Loucy (cell line): ENCODE measurements around the gene PON1.

Experiments used
- H2AFZ ChIP-seq: fragments of 200-600 bp; sonication (generic); 2 replicates; pipeline ENCODE4 v1.6.0; 2016; ENCODE audit warnings: antibody characterized with exemption, mild to moderate bottlenecking, low read length, moderate library complexity
- H3F3A ChIP-seq: fragments of 200-600 bp; 2 replicates; pipeline ENCODE4 v1.6.0; 2016; ENCODE audit warnings: antibody characterized with exemption, low read depth, mild to moderate bottlenecking
- H3K27me3 ChIP-seq: fragments of 200-600 bp; sonication (generic); 2 replicates; pipeline ENCODE4 v1.6.1; 2014; ENCODE audit warnings: low read length, mild to moderate bottlenecking; ENCODE audit not compliant: insufficient read depth, poor library complexity, severe bottlenecking
- H3K36me3 ChIP-seq: fragments of 200-600 bp; sonication (generic); 2 replicates; pipeline ENCODE4 v1.6.1; 2016; ENCODE audit warnings: low read length; ENCODE audit not compliant: insufficient read depth
- H3K4me1 ChIP-seq: fragments of 200-600 bp; sonication (generic); 2 replicates; pipeline ENCODE4 v1.5.1; 2014; ENCODE audit warnings: low read length, mild to moderate bottlenecking; ENCODE audit not compliant: insufficient read depth, poor library complexity, severe bottlenecking
- H3K4me2 ChIP-seq: fragments of 200-600 bp; sonication (generic); 2 replicates; pipeline ENCODE4 v1.6.0; 2014; ENCODE audit warnings: antibody characterized with exemption, low read length, low read depth, mild to moderate bottlenecking; ENCODE audit not compliant: poor library complexity, severe bottlenecking
- H3K4me3 ChIP-seq: fragments of 200-600 bp; sonication (generic); 2 replicates; pipeline ENCODE4 v1.5.1; 2014; ENCODE audit warnings: low read length, mild to moderate bottlenecking, mixed read lengths; ENCODE audit not compliant: poor library complexity, severe bottlenecking
- H3K79me2 ChIP-seq: fragments of 200-600 bp; sonication (generic); 2 replicates; pipeline ENCODE4 v1.6.1; 2014; ENCODE audit warnings: low read length; ENCODE audit not compliant: insufficient read depth
- H3K9ac ChIP-seq: fragments of 200-600 bp; sonication (generic); 2 replicates; pipeline ENCODE4 v1.6.0; 2014; ENCODE audit warnings: mild to moderate bottlenecking, low read depth, low read length, moderate library complexity; ENCODE audit not compliant: poor library complexity, severe bottlenecking
- H3K9me2 ChIP-seq: fragments of 200-600 bp; sonication (generic); replicated peaks from 2 replicates; pipeline ENCODE4 v1.6.1; 2016; ENCODE audit warnings: low read depth, low read length, mixed read lengths
- H3K9me3 ChIP-seq: fragments of 200-600 bp; sonication (generic); 2 replicates; pipeline ENCODE4 v1.6.1; 2014; ENCODE audit warnings: mild to moderate bottlenecking, antibody characterized with exemption, low read length, low read depth; ENCODE audit not compliant: insufficient read depth
- H4K20me1 ChIP-seq: fragments of 200-600 bp; sonication (generic); 2 replicates; pipeline ENCODE4 v1.6.0; 2014; ENCODE audit warnings: antibody characterized with exemption, low read length, mild to moderate bottlenecking; ENCODE audit not compliant: insufficient read depth, poor library complexity, severe bottlenecking
- EZH2phosphoT487 ChIP-seq: fragments of 200-600 bp; IDR thresholded peaks from 2 replicates; pipeline ENCODE4 v1.6.1; 2018; ENCODE audit warnings: antibody characterized with exemption, mild to moderate bottlenecking, moderate library complexity, borderline replicate concordance
- TF ChIP-seq, protein P1 (sequence below): fragments of 200-600 bp; sonication (generic); conservative IDR thresholded peaks from 2 replicates; pipeline ENCODE4 v1.5.1; 2014; ENCODE audit warnings: mild to moderate bottlenecking, antibody characterized with exemption, low read length

The PON1 gene

DNA sequence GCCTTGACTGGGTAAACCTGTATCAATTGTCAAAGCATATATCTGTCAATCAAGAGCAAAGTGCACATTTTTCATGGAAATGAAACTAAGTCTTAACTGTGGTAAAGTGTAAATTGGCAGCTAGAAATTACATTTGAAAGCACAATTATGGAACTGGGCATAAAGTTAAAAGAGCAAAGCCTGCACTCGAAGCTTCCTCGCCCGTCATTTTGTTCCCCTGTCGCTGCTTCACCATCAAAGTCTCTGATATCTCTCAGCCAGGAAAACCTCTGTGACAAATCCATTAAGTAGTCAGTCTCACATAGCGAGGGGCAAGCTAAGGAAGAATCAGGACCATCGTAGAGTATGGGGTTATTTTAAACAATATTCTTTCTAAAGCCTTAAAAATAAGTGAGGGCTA is 27.9 kb downstream of the PON1 start:
- Histone ChIP-seq H3K9me2 (no peaks in the 10 kb centered on the region), H3K4me1 (no peaks in the 10 kb centered on the region), H3K79me2 (no peaks in the 10 kb centered on the region), H3F3A (no peaks in the 10 kb centered on the region), H3K4me2 (no peak overlapping the region), H3K9me3 (no peaks in the 10 kb centered on the region), H3K9ac (no peak overlapping the region), H3K4me3 (no peak overlapping the region), H3K27me3 (no peaks in the 10 kb centered on the region), H3K36me3 (no peaks in the 10 kb centered on the region), H2AFZ (no peak overlapping the region), H4K20me1 (no peaks in the 10 kb centered on the region)
- TF ChIP-seq EZH2phosphoT487, result no peak
- TF ChIP-seq, protein P1, sequence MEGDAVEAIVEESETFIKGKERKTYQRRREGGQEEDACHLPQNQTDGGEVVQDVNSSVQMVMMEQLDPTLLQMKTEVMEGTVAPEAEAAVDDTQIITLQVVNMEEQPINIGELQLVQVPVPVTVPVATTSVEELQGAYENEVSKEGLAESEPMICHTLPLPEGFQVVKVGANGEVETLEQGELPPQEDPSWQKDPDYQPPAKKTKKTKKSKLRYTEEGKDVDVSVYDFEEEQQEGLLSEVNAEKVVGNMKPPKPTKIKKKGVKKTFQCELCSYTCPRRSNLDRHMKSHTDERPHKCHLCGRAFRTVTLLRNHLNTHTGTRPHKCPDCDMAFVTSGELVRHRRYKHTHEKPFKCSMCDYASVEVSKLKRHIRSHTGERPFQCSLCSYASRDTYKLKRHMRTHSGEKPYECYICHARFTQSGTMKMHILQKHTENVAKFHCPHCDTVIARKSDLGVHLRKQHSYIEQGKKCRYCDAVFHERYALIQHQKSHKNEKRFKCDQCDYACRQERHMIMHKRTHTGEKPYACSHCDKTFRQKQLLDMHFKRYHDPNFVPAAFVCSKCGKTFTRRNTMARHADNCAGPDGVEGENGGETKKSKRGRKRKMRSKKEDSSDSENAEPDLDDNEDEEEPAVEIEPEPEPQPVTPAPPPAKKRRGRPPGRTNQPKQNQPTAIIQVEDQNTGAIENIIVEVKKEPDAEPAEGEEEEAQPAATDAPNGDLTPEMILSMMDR, result no peak

DNA sequence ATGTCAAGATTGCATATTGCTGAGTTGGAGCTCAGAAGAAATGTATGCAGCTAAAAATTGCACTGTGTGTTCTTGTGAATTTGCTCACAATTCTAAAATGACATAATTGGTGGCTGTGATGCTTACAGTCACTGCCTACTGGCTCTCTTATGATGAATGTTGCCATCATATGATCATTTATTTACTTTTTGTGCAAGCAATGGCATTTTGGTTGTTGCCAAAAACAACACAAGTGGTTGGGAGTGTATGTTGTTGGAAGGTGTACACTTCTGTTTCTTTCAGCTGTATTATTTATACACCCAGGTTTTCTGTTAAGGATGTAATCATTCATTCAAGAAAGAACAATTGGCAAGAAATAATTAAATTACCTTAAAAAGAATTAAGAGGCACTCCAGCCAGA is 28.9 kb downstream of the PON1 start:
- Histone ChIP-seq H3K9ac (no peak overlapping the region), H3K27me3 (no peaks in the 10 kb centered on the region), H4K20me1 (no peaks in the 10 kb centered on the region), H3K4me2 (no peak overlapping the region), H3K4me1 (no peaks in the 10 kb centered on the region), H3K9me2 (no peaks in the 10 kb centered on the region), H3K9me3 (no peaks in the 10 kb centered on the region), H3K4me3 (no peak overlapping the region), H3K79me2 (no peaks in the 10 kb centered on the region), H2AFZ (no peak overlapping the region), H3F3A (no peaks in the 10 kb centered on the region), H3K36me3 (no peaks in the 10 kb centered on the region)
- no peak for TF ChIP-seq EZH2phosphoT487
- TF ChIP-seq, protein P1, result no peak

DNA sequence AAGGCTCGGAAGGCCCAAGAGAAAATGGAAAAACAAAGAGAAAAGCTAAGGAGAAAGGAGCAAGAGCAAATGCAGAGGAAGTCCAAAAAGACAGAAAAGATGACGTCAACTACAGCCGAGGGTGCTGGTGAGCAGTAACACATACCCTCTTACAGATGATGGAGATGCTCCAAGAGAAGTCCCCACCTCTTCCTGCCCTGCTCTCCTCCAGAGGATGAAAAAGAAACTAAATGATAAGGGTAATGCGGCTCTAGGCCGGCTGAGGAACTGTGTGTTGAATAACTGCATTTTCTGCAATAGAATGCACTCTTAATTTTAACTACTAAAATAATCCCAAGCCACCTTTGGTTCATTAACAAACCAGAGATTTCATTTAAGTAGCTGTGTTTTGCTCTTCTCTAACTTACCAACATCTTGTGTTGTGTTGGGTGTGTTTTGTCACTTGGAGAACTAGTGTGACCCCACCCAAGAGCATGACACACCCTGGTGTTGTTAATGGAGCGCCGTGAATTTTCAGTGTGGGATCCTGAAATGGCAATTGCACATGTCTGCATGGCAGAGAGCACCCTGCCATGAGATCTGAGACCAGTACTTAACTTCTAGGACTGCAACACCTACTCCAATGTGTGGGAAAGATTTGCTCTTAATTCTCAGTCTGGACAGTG is 34.0 kb downstream of the PON1 start:
- Histone ChIP-seq H3K4me3 (no peak overlapping the region), H3K4me2 (no peak overlapping the region), H3K4me1 (no peaks in the 10 kb centered on the region), H3F3A (no peaks in the 10 kb centered on the region), H4K20me1 (no peaks in the 10 kb centered on the region), H3K79me2 (no peaks in the 10 kb centered on the region), H3K27me3 (no peaks in the 10 kb centered on the region), H3K9me3 (no peaks in the 10 kb centered on the region), H3K36me3 (no peaks in the 10 kb centered on the region), H2AFZ (no peak overlapping the region), H3K9me2 (no peaks in the 10 kb centered on the region), H3K9ac (no peak overlapping the region)
- TF ChIP-seq, protein P1, result no peak
- no peak for TF ChIP-seq EZH2phosphoT487
